Spinal cord (tissue), 10 donors: ENCODE results near the gene HCN4. TPM values are rescaled to one million over a fixed set of nuclear protein-coding genes. Genes with fewer than 3 reads are reported as not detected.

ENCODE experiments used
- DNase-seq, 6 donors: peaks; one replicate each; pipeline versions ENCODE4 v3.0.0 to v3.0.0-alpha.2; 2013 to 2015; ENCODE audit warnings: low spot score in 6 of 6, low read depth in 4 of 6
- H3K27ac ChIP-seq: one replicate; pipeline ENCODE4 v1.5.1; 2013; ENCODE audit warnings: low read depth, low read length, control low read depth
- H3K27me3 ChIP-seq: one replicate; pipeline ENCODE4 v1.6.1; 2013; ENCODE audit warnings: low read length; ENCODE audit not compliant: control insufficient read depth, insufficient read depth
- H3K36me3 ChIP-seq: one replicate; pipeline ENCODE4 v1.6.1; 2013; ENCODE audit warnings: low read length; ENCODE audit not compliant: control insufficient read depth, insufficient read depth
- H3K4me1 ChIP-seq: one replicate; pipeline ENCODE4 v1.6.1; 2013; ENCODE audit warnings: low read length; ENCODE audit not compliant: control insufficient read depth, insufficient read depth
- H3K4me3 ChIP-seq: one replicate; pipeline ENCODE4 v1.5.1; 2013; ENCODE audit warnings: low read depth, low read length, control low read depth
- H3K9me3 ChIP-seq: one replicate; pipeline ENCODE4 v1.6.1; 2013; ENCODE audit warnings: low read length; ENCODE audit not compliant: control insufficient read depth, insufficient read depth
- WGBS: methylation state at CpG from one replicate; pipeline ENCODE4 v1.1.5; 2013; ENCODE audit warnings: missing lambda C conversion rate; ENCODE audit not compliant: insufficient coverage; 5-methylcytosine and 5-hydroxymethylcytosine counted together
- polyA plus RNA-seq, 2 donors: library from polyadenylated mRNA; unstranded; fragments of 120-200 nt; gene quantifications; one replicate each; pipeline ENCODE4 v1.2.1, GENCODE V29; 2013; ENCODE audit not compliant: insufficient read length in 2 of 2
- total RNA-seq, 2 donors: library from RNA; depleted of rRNA in 1 of 2; stranded (reverse); fragments of 120-200 nt in 1 of 2; fragments of >200 nt in 1 of 2; gene quantifications; one replicate each; pipeline versions ENCODE4 v1.2.3 to v1.2.4, GENCODE V29; 2013 to 2014
- donor health status: healthy.

Gene HCN4
- total and polyA plus RNA-seq, 4 donors: 1.2 to 9.0 (median 5.7) TPM

DNA sequence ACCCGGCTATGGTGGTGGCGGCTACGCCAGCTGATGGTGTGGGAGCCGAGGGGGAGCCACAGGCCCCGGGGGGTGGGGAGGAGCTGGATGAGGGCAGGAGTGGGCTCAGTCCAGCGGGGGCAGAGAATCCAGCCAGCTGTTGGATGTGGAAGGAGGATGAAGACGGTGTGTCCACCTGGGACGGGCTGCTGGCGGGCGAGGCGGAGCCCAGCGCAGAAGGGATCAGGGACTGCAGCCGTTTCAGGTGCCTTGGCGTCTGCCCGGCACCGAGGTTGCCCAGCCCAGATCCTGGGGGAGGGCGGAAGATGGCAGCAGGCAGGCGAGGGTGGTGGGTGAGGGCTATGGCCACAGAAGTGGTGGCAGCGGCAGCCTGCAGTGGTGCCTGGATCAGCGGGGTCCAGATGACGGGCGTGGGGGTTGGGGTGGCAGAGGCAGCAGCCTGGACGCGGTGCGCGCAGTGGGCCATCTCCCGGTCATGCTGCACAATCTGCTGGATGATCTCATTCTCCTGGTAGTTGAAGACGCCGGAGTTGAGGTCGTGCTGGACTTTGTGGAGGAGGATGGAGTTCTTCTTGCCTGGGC, 45.3 kb downstream of the HCN4 start:
- peaks cover 18% of the 10 kb centered on the region for H3K4me1 ChIP-seq
- WGBS: 95% methylated on average over 27 of the region's 30 CpGs
- H3K27me3 ChIP-seq: no peaks in the 10 kb centered on the region
- DNase-seq: no peak
- H3K27ac ChIP-seq: no peak overlapping the region
- H3K4me3 ChIP-seq: no peak overlapping the region
- no peaks in the 10 kb centered on the region for H3K9me3 ChIP-seq
- peaks cover 59% of the 10 kb centered on the region for H3K36me3 ChIP-seq

DNA sequence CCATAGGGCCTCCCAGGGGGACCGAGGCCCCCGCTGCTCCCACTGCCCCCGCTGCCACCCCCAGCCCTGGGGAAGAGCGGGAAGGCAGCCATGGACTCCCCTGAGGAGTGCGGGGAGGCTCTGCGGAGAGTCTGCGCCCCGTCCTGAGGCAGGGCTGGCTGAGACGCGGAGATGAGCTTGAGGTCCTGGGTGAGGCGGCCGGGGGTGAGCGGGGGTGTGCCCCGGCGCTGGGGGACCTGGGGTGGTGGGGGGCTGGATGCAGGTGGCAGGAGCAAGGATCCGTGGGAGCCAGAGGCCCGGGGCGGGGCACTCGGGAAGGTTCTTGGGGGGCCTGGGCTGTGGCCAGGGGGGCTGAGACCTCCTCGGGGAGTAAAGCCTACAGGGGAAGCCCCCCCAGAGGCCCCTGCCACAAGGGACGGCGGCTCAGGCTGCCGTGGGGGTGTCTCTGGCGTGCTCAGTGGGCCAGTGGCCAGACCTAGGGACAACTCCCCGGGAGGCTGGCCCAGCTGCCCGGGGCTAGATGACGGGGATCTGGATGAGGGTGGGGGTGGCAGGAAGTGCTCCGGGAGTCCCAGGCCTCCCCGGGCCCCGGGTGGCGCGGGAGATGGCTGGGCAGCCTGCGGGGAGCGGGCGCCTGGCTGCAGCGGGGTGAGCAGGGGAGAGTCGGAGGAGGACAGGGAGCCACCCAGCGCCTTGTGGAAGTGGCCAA, 45.9 kb downstream of the HCN4 start:
- Histone ChIP-seq H3K27me3 (no peaks in the 10 kb centered on the region), H3K27ac (no peak overlapping the region), H3K36me3 (peaks cover 53% of the 10 kb centered on the region), H3K4me1 (peaks cover 24% of the 10 kb centered on the region), H3K4me3 (no peak overlapping the region), H3K9me3 (no peaks in the 10 kb centered on the region)
- no peak for DNase-seq
- 91% methylated on average over 32 of the region's 38 CpGs for WGBS

DNA sequence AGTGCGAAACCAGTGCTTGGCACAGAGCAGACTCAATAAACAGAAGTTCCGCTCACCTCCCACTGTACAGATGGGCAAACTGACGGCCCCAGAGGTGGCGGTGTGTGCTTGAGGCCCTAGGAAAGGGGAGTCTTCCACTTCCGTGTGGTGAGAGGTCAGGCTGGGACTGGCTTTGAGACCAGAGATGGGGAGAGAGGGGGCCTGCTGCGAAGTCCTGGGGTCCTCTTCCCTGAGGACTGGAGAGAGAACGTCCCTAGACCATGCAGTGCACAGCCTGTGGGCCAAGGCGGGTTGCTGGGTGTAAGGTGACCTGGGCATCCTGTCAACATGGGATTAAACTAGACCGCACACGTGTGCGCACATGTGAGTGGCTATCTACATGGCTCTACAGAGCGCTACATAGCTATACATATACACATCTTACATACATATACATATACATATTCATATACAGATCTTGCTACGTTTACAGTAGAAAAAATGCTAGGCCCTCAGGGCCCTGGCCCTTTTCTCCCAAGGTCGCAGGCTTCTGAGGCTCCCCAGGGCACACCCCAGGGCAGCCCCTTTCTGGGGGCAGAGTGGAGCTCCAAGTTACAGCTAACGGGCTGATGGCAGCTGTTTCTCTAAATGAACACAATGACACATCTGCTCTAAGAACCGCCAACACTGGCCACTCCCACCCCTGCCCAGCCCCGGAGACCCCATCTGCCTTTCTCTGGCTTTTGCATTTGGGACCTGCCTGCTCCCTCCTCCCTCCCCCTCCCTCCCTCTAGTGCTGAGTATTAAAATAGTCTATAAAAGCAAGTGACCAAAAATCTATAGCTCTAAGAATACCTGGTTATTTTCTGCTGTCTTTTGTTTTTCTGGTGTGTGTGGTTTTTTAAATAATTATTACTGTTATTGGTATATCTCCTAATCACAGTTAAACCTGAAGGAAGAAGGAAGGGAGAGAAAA, 47.0 kb downstream of the HCN4 start:
- H3K27me3 ChIP-seq: no peaks in the 10 kb centered on the region
- 73% methylated on average over 12 of the region's 17 CpGs for WGBS
- peak in 1 of 6 donors; percentile 42 for DNase-seq

GRCh38 chr15:73320619-73321180, 48.1 kb downstream of the HCN4 start:
- no peak overlapping the region for H3K4me3 ChIP-seq
- WGBS: 96% methylated on average over 2 of the region's 3 CpGs
- no peaks in the 10 kb centered on the region for H3K9me3 ChIP-seq
- no peak for DNase-seq
- no peaks in the 10 kb centered on the region for H3K27me3 ChIP-seq
- no peak overlapping the region for H3K27ac ChIP-seq
- H3K4me1 ChIP-seq: peaks cover 28% of the 10 kb centered on the region
- H3K36me3 ChIP-seq: peaks cover 44% of the 10 kb centered on the region

More for the DNA sequence above, 47.0 kb downstream of the HCN4 start:
- Histone ChIP-seq H3K36me3 (peaks cover 48% of the 10 kb centered on the region), H3K4me3 (no peak overlapping the region), H3K27ac (no peak overlapping the region), H3K4me1 (peaks cover 28% of the 10 kb centered on the region), H3K9me3 (no peaks in the 10 kb centered on the region)

- 68% methylated on average over 7 of the region's 8 CpGs for WGBS
- H3K27me3 ChIP-seq: no peaks in the 10 kb centered on the region
- peaks cover 23% of the 10 kb centered on the region for H3K4me1 ChIP-seq
- DNase-seq: peak in 1 of 6 donors; percentile 28
- no peaks in the 10 kb centered on the region for H3K9me3 ChIP-seq
- H3K36me3 ChIP-seq: peaks cover 34% of the 10 kb centered on the region
- no peak overlapping the region for H3K4me3 ChIP-seq
- no peak overlapping the region for H3K27ac ChIP-seq
These were observed 49.1 kb downstream of the HCN4 start for GRCh38 chr15:73319460-73320245.

GRCh38 chr15:73318463-73319351, 50.1 kb downstream of the HCN4 start:
- H3K27me3 ChIP-seq: no peaks in the 10 kb centered on the region
- 5% methylated on average over 35 of the region's 42 CpGs for WGBS
- peak; percentile 22 to 96 (median 64) for DNase-seq
- H3K4me1 ChIP-seq: peaks cover 23% of the 10 kb centered on the region
- no peaks in the 10 kb centered on the region for H3K9me3 ChIP-seq
- no peak overlapping the region for H3K4me3 ChIP-seq
- H3K27ac ChIP-seq: no peak overlapping the region
- peaks cover 25% of the 10 kb centered on the region for H3K36me3 ChIP-seq

DNA sequence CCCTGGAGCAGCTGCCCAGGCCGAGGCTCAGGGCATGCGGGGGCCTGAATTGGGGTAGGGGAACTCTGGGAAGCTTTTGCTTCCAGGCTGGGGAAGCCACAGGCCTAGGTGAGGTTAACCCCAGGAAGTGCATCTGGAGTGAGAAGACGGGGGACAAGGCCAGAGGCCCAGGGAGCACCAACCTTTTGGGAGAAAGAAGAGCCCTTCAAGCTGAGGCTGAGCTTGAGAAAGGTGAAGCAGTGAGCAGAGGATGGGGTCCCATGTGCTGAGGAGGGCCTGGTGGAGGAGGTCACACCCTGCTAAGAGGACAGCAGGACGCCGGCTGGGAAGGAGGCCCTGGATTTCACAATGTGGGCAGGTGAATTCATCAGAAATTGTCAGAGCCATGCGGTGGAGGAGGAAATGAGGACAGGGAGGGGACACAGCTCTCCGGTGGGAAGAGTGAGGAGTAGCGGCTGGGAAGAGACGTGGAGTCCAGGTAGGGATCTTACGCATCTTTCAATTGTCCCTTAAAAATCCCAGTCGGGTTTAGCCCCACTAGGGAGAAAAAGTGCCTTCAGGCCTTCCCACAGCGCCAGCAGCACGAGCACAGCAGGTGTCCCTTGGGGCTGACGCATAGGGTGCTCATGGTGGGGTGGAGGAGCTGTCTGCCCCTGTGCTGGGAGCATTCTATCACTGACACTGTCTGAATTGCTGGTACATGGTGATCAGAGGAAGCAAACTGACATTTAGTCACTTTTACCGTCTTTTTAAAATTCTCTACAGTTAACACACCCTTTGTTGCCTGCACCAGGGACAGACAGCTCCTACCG, 50.9 kb downstream of the HCN4 start:
- Histone ChIP-seq H3K27me3 (no peaks in the 10 kb centered on the region), H3K4me3 (no peak overlapping the region), H3K9me3 (no peaks in the 10 kb centered on the region), H3K36me3 (peaks cover 16% of the 10 kb centered on the region), H3K27ac (no peak overlapping the region), H3K4me1 (peaks cover 23% of the 10 kb centered on the region)
- no peak for DNase-seq
- WGBS: 52% methylated on average over 15 of the region's 16 CpGs

DNA sequence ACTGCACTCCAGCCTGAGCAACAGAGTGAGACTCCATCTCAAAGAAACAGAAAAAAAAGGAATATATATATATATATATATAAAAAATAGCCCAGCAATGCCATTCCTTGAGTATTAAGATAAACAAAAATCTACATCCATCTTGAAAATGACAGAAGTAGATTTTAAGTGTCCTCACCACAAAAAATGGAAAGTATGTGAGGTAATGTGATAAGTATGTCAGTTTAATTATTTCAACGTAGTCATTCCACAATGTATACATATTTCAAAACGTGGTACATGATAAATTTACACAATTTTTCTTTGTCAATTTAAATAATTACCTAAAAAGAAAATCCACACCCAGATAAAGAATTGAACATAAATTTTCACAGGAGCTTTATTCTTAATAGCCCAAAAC, 54.9 kb downstream of the HCN4 start:
- H3K9me3 ChIP-seq: no peaks in the 10 kb centered on the region
- H3K4me1 ChIP-seq: peaks cover 15% of the 10 kb centered on the region
- DNase-seq: no peak
- H3K27me3 ChIP-seq: no peaks in the 10 kb centered on the region
- H3K27ac ChIP-seq: no peak overlapping the region
- WGBS: no CpG with 5 or more reads among the region's 2 CpGs
- no peaks in the 10 kb centered on the region for H3K36me3 ChIP-seq
- H3K4me3 ChIP-seq: no peak overlapping the region
